Hepatocyte (in vitro differentiated cells): Measurements from ENCODE around the gene ZW10. TPM values are rescaled to one million over a fixed set of nuclear protein-coding genes. Genes with fewer than 3 reads are reported as not detected.
A peak's percentile ranks its signal among the peaks of the same experiment; 100 is the strongest.
"Not testable (repeated sequence)": the region's sequence is repeated elsewhere in the genome, so short reads cannot be mapped to it uniquely, and the experiment has no call there.

Source experiments
- DNase-seq: peaks from one replicate; pipeline ENCODE4 v3.0.0-alpha.2; 2016; ENCODE audit warnings: low spot score
- H2AFZ ChIP-seq: fragments of 200-600 bp; sonication (generic); 2 replicates; pipeline ENCODE4 v1.6.0; 2016; ENCODE audit warnings: antibody characterized with exemption, mild to moderate bottlenecking
- H3K27ac ChIP-seq: fragments of 200-600 bp; sonication (generic); 2 replicates; pipeline ENCODE4 v1.5.1; 2016; ENCODE audit warnings: mild to moderate bottlenecking
- H3K27me3 ChIP-seq: fragments of 200-600 bp; sonication (generic); 2 replicates; pipeline ENCODE4 v1.6.1; 2016
- H3K36me3 ChIP-seq: fragments of 200-600 bp; sonication (generic); replicated peaks from 2 replicates; pipeline ENCODE4 v1.5.1; 2016; ENCODE audit warnings: low read depth; ENCODE audit not compliant: insufficient read depth
- H3K4me1 ChIP-seq: fragments of 200-600 bp; sonication (generic); 2 replicates; pipeline ENCODE4 v1.5.1; 2016; ENCODE audit warnings: mild to moderate bottlenecking, moderate library complexity; ENCODE audit not compliant: insufficient read depth
- H3K4me2 ChIP-seq: fragments of 200-600 bp; sonication (generic); 2 replicates; pipeline ENCODE4 v1.6.0; 2016
- H3K4me3 ChIP-seq: fragments of 200-600 bp; sonication (generic); 2 replicates; pipeline ENCODE4 v1.5.1; 2016; ENCODE audit warnings: mild to moderate bottlenecking
- H3K79me2 ChIP-seq: fragments of 200-600 bp; sonication (generic); 2 replicates; pipeline ENCODE4 v1.6.0; 2017; ENCODE audit warnings: mild to moderate bottlenecking
- H3K9me2 ChIP-seq: fragments of 200-600 bp; sonication (generic); replicated peaks from 2 replicates; pipeline ENCODE4 v1.6.0; 2017; ENCODE audit warnings: mild to moderate bottlenecking; ENCODE audit not compliant: insufficient read depth
- H3K9me3 ChIP-seq: fragments of 200-600 bp; sonication (generic); 2 replicates; pipeline ENCODE4 v1.5.1; 2016; ENCODE audit warnings: low read depth, mild to moderate bottlenecking
- H4K20me1 ChIP-seq: fragments of 200-600 bp; sonication (generic); 2 replicates; pipeline ENCODE4 v1.6.0; 2016; ENCODE audit warnings: mild to moderate bottlenecking; ENCODE audit not compliant: insufficient read depth, poor library complexity, severe bottlenecking
- CTCF ChIP-seq: fragments of 200-600 bp; sonication (generic); IDR thresholded peaks from 2 replicates; pipeline ENCODE4 v1.5.1; 2016; ENCODE audit warnings: antibody characterized with exemption, mild to moderate bottlenecking; ENCODE audit not compliant: poor library complexity
- EZH2 ChIP-seq: fragments of 200-600 bp; sonication (generic); IDR thresholded peaks from 2 replicates; pipeline ENCODE4 v1.6.1; 2016; ENCODE audit warnings: antibody characterized with exemption, mild to moderate bottlenecking, borderline replicate concordance
- EZH2phosphoT487 ChIP-seq: fragments of 200-600 bp; sonication (generic); IDR thresholded peaks from one replicate; pipeline ENCODE4 v1.6.1; 2018; ENCODE audit warnings: antibody characterized with exemption, mild to moderate bottlenecking, low read depth, moderate library complexity; ENCODE audit not compliant: unreplicated experiment, severe bottlenecking
- WGBS: methylation state at CpG from one replicate; pipeline ENCODE4 v1.1.6; 2016; ENCODE audit warnings: low lambda C conversion rate; ENCODE audit errors: missing lambda C conversion rate; 5-methylcytosine and 5-hydroxymethylcytosine counted together
- polyA plus RNA-seq: library from polyadenylated mRNA; unstranded; fragments of >200 nt; fragmentation: Nextera tagmentation; extraction: Ambion mirVana; gene quantifications from 2 replicates; pipeline ENCODE4 v1.2.1, GENCODE V29; 2016
- total RNA-seq: library from RNA; depleted of rRNA; stranded (reverse); fragments of >200 nt; gene quantifications from 2 replicates; pipeline ENCODE4 v1.2.3, GENCODE V29; 2014

The ZW10 gene
- total and polyA plus RNA-seq, 2 experiments from 2014 or later, result 15.4 to 19.5 TPM

- no peak overlapping the region for H2AFZ ChIP-seq
- no peaks in the 10 kb centered on the region for H3K9me3 ChIP-seq
- no peaks in the 10 kb centered on the region for H3K36me3 ChIP-seq
- H3K27ac ChIP-seq, result no peak overlapping the region
- H4K20me1 ChIP-seq, result no peaks in the 10 kb centered on the region
- 98% methylated on average over 30 of the region's 35 CpGs for WGBS
- H3K9me2 ChIP-seq, result no peaks in the 10 kb centered on the region
- no peaks in the 10 kb centered on the region for H3K79me2 ChIP-seq
- H3K4me2 ChIP-seq, result no peak overlapping the region
- no peaks in the 10 kb centered on the region for H3K27me3 ChIP-seq
- no peak for DNase-seq
- H3K4me3 ChIP-seq, result no peak overlapping the region
- TF ChIP-seq EZH2phosphoT487 (no peak), EZH2 (no peak), CTCF (no peak)
- no peaks in the 10 kb centered on the region for H3K4me1 ChIP-seq
These were observed 16.3 kb upstream of the ZW10 start for GRCh38 chr11:113789675-113790320.

- not testable (repeated sequence) for H3K4me3 ChIP-seq, H3K9me2 ChIP-seq, DNase-seq, H2AFZ ChIP-seq, H3K36me3 ChIP-seq, H3K79me2 ChIP-seq, H3K4me1 ChIP-seq, H4K20me1 ChIP-seq, H3K27me3 ChIP-seq, H3K27ac ChIP-seq, H3K9me3 ChIP-seq, H3K4me2 ChIP-seq
- 94% methylated on average over 22 of the region's 22 CpGs for WGBS
These were observed 15.5 kb upstream of the ZW10 start for GRCh38 chr11:113789016-113789415.

GRCh38 chr11:113782134-113782533 lies 8.6 kb upstream of the ZW10 start:
- peak overlapping the region; percentile 29 for H3K4me2 ChIP-seq
- H3K36me3 ChIP-seq, result no peaks in the 10 kb centered on the region
- no peak for DNase-seq
- no peaks in the 10 kb centered on the region for H3K4me1 ChIP-seq
- peak overlapping the region; percentile 72 for H3K27ac ChIP-seq
- no peaks in the 10 kb centered on the region for H4K20me1 ChIP-seq
- TF ChIP-seq EZH2phosphoT487, result no peak
- TF ChIP-seq EZH2, result no peak
- no peak for TF ChIP-seq CTCF
- no peaks in the 10 kb centered on the region for H3K9me3 ChIP-seq
- no peaks in the 10 kb centered on the region for H3K9me2 ChIP-seq
- no peak overlapping the region for H3K4me3 ChIP-seq
- H3K27me3 ChIP-seq, result no peaks in the 10 kb centered on the region
- 70% methylated on average over 1 of the region's 1 CpG for WGBS
- no peaks in the 10 kb centered on the region for H3K79me2 ChIP-seq
- no peak overlapping the region for H2AFZ ChIP-seq

- TF ChIP-seq CTCF (no peak), EZH2phosphoT487 (no peak), EZH2 (no peak)
- H3K36me3 ChIP-seq, result no peaks in the 10 kb centered on the region
- peak; percentile 24 for DNase-seq
- no peak overlapping the region for H3K4me3 ChIP-seq
- H2AFZ ChIP-seq, result no peak overlapping the region
- no peaks in the 10 kb centered on the region for H3K4me1 ChIP-seq
- no peaks in the 10 kb centered on the region for H3K27me3 ChIP-seq
- peak overlapping the region; percentile 72 for H3K27ac ChIP-seq
- H3K4me2 ChIP-seq, result peak overlapping the region; percentile 29
- H3K9me3 ChIP-seq, result no peaks in the 10 kb centered on the region
- no peaks in the 10 kb centered on the region for H3K79me2 ChIP-seq
- WGBS, result 46% methylated on average over 5 of the region's 5 CpGs
- no peaks in the 10 kb centered on the region for H3K9me2 ChIP-seq
- no peaks in the 10 kb centered on the region for H4K20me1 ChIP-seq
These were observed 8.2 kb upstream of the ZW10 start for GRCh38 chr11:113781682-113782081.
